H1 (cell line): Measurements from ENCODE around the gene CLN6. TPM values are rescaled to one million over a fixed set of nuclear protein-coding genes. Genes with fewer than 3 reads are reported as not detected.

Source experiments
- BACH1 ChIP-seq: IDR thresholded peaks from 2 replicates; pipeline ENCODE4 v1.6.1; 2012; ENCODE audit warnings: low read length, improper control_type of control experiment
- JUND ChIP-seq: IDR thresholded peaks from 2 replicates; pipeline ENCODE4 v1.6.1; 2011; ENCODE audit warnings: mild to moderate bottlenecking, improper control_type of control experiment, low read length
- POLR2AphosphoS5 ChIP-seq: IDR thresholded peaks from 2 replicates; pipeline ENCODE4 v1.6.1; 2011; ENCODE audit warnings: low read depth, low read length
- YY1 ChIP-seq: IDR thresholded peaks from 2 replicates; pipeline ENCODE4 v1.6.1; 2011; ENCODE audit warnings: low read depth, mild to moderate bottlenecking, low read length
- ZNF274 ChIP-seq: IDR thresholded peaks from 2 replicates; pipeline ENCODE4 v1.7.0; 2012; ENCODE audit warnings: low read length, borderline replicate concordance; ENCODE audit errors: extremely low read depth
- polyA plus RNA-seq, 7 experiments: library from polyadenylated mRNA; depleted of rRNA in 3 of 7; stranded (reverse) in 5 of 7; unstranded in 2 of 7; fragments of >200 nt in 5 of 7; fragments of 200-250 nt in 2 of 7; gene quantifications; 1 replicate in 5 of 7; 2 replicates in 1 of 7; 4 replicates in 1 of 7; pipeline versions ENCODE4 v1.2.1 to v1.2.3, GENCODE V29; 2011 to 2013; ENCODE audit warnings: missing spikeins in 2 of 7, mixed read lengths in 2 of 7
- total RNA-seq: library from RNA; stranded (reverse); fragmentation: NEBNext Ultra II Directional; extraction: Animal tissue kit (Norgen Biotek cat#: 25700); gene quantifications from 2 replicates; pipeline ENCODE4 v1.2.1, GENCODE V29; 2021
- TF ChIP-seq, protein P1 (sequence below): fragments of 300-600 bp; sonication (generic); IDR thresholded peaks from 2 replicates; pipeline ENCODE4 v1.7.1; 2012; ENCODE audit warnings: low read length, moderate library complexity, mild to moderate bottlenecking, inconsistent platforms; ENCODE audit not compliant: insufficient replicate concordance

Gene CLN6
- total and polyA plus RNA-seq, 2 of the 8 experiments (the other 6 are each of a cell fraction or from before 2014, with no cell fraction given): 60.0 to 137 TPM

- TF ChIP-seq, protein P1, sequence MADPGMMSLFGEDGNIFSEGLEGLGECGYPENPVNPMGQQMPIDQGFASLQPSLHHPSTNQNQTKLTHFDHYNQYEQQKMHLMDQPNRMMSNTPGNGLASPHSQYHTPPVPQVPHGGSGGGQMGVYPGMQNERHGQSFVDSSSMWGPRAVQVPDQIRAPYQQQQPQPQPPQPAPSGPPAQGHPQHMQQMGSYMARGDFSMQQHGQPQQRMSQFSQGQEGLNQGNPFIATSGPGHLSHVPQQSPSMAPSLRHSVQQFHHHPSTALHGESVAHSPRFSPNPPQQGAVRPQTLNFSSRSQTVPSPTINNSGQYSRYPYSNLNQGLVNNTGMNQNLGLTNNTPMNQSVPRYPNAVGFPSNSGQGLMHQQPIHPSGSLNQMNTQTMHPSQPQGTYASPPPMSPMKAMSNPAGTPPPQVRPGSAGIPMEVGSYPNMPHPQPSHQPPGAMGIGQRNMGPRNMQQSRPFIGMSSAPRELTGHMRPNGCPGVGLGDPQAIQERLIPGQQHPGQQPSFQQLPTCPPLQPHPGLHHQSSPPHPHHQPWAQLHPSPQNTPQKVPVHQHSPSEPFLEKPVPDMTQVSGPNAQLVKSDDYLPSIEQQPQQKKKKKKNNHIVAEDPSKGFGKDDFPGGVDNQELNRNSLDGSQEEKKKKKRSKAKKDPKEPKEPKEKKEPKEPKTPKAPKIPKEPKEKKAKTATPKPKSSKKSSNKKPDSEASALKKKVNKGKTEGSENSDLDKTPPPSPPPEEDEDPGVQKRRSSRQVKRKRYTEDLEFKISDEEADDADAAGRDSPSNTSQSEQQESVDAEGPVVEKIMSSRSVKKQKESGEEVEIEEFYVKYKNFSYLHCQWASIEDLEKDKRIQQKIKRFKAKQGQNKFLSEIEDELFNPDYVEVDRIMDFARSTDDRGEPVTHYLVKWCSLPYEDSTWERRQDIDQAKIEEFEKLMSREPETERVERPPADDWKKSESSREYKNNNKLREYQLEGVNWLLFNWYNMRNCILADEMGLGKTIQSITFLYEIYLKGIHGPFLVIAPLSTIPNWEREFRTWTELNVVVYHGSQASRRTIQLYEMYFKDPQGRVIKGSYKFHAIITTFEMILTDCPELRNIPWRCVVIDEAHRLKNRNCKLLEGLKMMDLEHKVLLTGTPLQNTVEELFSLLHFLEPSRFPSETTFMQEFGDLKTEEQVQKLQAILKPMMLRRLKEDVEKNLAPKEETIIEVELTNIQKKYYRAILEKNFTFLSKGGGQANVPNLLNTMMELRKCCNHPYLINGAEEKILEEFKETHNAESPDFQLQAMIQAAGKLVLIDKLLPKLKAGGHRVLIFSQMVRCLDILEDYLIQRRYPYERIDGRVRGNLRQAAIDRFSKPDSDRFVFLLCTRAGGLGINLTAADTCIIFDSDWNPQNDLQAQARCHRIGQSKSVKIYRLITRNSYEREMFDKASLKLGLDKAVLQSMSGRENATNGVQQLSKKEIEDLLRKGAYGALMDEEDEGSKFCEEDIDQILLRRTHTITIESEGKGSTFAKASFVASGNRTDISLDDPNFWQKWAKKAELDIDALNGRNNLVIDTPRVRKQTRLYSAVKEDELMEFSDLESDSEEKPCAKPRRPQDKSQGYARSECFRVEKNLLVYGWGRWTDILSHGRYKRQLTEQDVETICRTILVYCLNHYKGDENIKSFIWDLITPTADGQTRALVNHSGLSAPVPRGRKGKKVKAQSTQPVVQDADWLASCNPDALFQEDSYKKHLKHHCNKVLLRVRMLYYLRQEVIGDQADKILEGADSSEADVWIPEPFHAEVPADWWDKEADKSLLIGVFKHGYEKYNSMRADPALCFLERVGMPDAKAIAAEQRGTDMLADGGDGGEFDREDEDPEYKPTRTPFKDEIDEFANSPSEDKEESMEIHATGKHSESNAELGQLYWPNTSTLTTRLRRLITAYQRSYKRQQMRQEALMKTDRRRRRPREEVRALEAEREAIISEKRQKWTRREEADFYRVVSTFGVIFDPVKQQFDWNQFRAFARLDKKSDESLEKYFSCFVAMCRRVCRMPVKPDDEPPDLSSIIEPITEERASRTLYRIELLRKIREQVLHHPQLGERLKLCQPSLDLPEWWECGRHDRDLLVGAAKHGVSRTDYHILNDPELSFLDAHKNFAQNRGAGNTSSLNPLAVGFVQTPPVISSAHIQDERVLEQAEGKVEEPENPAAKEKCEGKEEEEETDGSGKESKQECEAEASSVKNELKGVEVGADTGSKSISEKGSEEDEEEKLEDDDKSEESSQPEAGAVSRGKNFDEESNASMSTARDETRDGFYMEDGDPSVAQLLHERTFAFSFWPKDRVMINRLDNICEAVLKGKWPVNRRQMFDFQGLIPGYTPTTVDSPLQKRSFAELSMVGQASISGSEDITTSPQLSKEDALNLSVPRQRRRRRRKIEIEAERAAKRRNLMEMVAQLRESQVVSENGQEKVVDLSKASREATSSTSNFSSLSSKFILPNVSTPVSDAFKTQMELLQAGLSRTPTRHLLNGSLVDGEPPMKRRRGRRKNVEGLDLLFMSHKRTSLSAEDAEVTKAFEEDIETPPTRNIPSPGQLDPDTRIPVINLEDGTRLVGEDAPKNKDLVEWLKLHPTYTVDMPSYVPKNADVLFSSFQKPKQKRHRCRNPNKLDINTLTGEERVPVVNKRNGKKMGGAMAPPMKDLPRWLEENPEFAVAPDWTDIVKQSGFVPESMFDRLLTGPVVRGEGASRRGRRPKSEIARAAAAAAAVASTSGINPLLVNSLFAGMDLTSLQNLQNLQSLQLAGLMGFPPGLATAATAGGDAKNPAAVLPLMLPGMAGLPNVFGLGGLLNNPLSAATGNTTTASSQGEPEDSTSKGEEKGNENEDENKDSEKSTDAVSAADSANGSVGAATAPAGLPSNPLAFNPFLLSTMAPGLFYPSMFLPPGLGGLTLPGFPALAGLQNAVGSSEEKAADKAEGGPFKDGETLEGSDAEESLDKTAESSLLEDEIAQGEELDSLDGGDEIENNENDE: no peak
- TF ChIP-seq YY1 (no peak), BACH1 (no peak), ZNF274 (no peak), JUND (no peak), POLR2AphosphoS5 (no peak)
Observed at GRCh38 chr15:68201153-68201878, 28.2 kb downstream of the CLN6 start (continued).
